SK-N-SH (cell line): ENCODE data around the gene FAM219B. TPM values are rescaled to one million over a fixed set of nuclear protein-coding genes. Genes with fewer than 3 reads are reported as not detected.

Source experiments
- CTCF ChIA-PET: fragments of 300-600, 350-600 bp; formaldehyde crosslinking; extraction: SDS; loops from one replicate; lab custom pipeline; 2021; lab: Yijun Ruan, JAX
- POLR2A ChIA-PET: fragments of 350-600 bp; sonication (Branson Sonifier 250); formaldehyde crosslinking; extraction: SDS; loops from one replicate; lab custom pipeline; 2020; ENCODE audit warnings: antibody characterized with exemption, inconsistent platforms; lab: Yijun Ruan, JAX
- DNase-seq: peaks from one replicate; pipeline ENCODE4 v3.0.0; 2012
- H2AFZ ChIP-seq: fragments of 200-600 bp; sonication (generic); 2 replicates; pipeline ENCODE4 v1.8.1; 2016; ENCODE audit warnings: antibody characterized with exemption, mild to moderate bottlenecking, low read depth
- H3F3A ChIP-seq: fragments of 200-600 bp; sonication (generic); replicated peaks from 2 replicates; pipeline ENCODE3; 2016; ENCODE audit warnings: antibody characterized with exemption, mild to moderate bottlenecking; ENCODE audit not compliant: insufficient read depth
- H3K27ac ChIP-seq, 2 experiments: fragments of 200-500 bp in 1 of 2; fragments of 200-600 bp in 1 of 2; sonication (Bioruptor generic) in 1 of 2; sonication (generic), shearing (Covaris generic) in 1 of 2; 2 replicates each; pipeline versions ENCODE4 v1.5.1 to v1.6.1; 2014 to 2016; ENCODE audit warnings: low read depth in 2 of 2, inconsistent platforms in 1 of 2, low read length in 1 of 2, mild to moderate bottlenecking in 1 of 2, mixed read lengths in 1 of 2
- H3K27me3 ChIP-seq: fragments of 200-600 bp; sonication (generic), shearing (Covaris generic); 2 replicates; pipeline ENCODE4 v1.6.1; 2016; ENCODE audit warnings: mixed run types; ENCODE audit not compliant: insufficient read depth
- H3K36me3 ChIP-seq, 2 experiments: fragments of 200-500 bp in 1 of 2; fragments of 200-600 bp in 1 of 2; sonication (Bioruptor generic) in 1 of 2; sonication (generic) in 1 of 2; replicated peaks in 1 of 2; 2 replicates each; pipeline versions ENCODE3 to v1.5.1; 2014 to 2016; ENCODE audit warnings: low read length in 1 of 2, mild to moderate bottlenecking in 1 of 2; ENCODE audit not compliant: insufficient read depth in 2 of 2, control insufficient read depth in 1 of 2
- H3K4me1 ChIP-seq, 2 experiments: fragments of 200-500 bp in 1 of 2; fragments of 200-600 bp in 1 of 2; sonication (Bioruptor generic) in 1 of 2; sonication (generic), shearing (Covaris generic) in 1 of 2; 2 replicates each; pipeline versions ENCODE4 v1.5.1 to v1.6.1; 2014 to 2016; ENCODE audit warnings: low read depth in 1 of 2, low read length in 1 of 2, mixed run types in 1 of 2; ENCODE audit not compliant: insufficient read depth in 2 of 2, control insufficient read depth in 1 of 2
- H3K4me2 ChIP-seq: fragments of 200-600 bp; sonication (generic), shearing (Covaris generic); 2 replicates; pipeline ENCODE4 v1.6.1; 2017; ENCODE audit warnings: mixed run types
- H3K4me3 ChIP-seq, 2 experiments: fragments of 200-500 bp in 1 of 2; fragments of 200-600 bp in 1 of 2; sonication (Bioruptor generic) in 1 of 2; sonication (generic), shearing (Covaris generic) in 1 of 2; 2 replicates each; pipeline versions ENCODE4 v1.5.1 to v1.8.1; 2014 to 2016; ENCODE audit warnings: low read depth in 2 of 2, inconsistent platforms in 1 of 2, low read length in 1 of 2, mild to moderate bottlenecking in 1 of 2, mixed read lengths in 1 of 2, moderate library complexity in 1 of 2
- H3K79me2 ChIP-seq: fragments of 200-600 bp; sonication (generic); 2 replicates; pipeline ENCODE4 v1.8.1; 2017; ENCODE audit warnings: mild to moderate bottlenecking; ENCODE audit not compliant: insufficient read depth
- H3K9ac ChIP-seq: fragments of 200-600 bp; sonication (generic); 2 replicates; pipeline ENCODE4 v1.6.1; 2017; ENCODE audit warnings: mixed run types
- H3K9me2 ChIP-seq: fragments of 200-600 bp; sonication (generic); 2 replicates; pipeline ENCODE4 v1.6.1; 2017; ENCODE audit warnings: mixed run types
- H3K9me3 ChIP-seq: fragments of 200-600 bp; sonication (generic); 2 replicates; pipeline ENCODE4 v1.6.1; 2017; ENCODE audit warnings: mixed run types, mild to moderate bottlenecking, moderate library complexity
- H4K20me1 ChIP-seq: fragments of 200-600 bp; sonication (generic); 2 replicates; pipeline ENCODE4 v1.6.1; 2017; ENCODE audit warnings: mild to moderate bottlenecking, mixed run types; ENCODE audit not compliant: insufficient read depth
- GATA2 ChIP-seq: sonication (generic); formaldehyde crosslinking; IDR thresholded peaks from 2 replicates; pipeline ENCODE4 v1.5.0; 2020; ENCODE audit warnings: mild to moderate bottlenecking, missing genetic modification reagents
- JUND ChIP-seq: IDR thresholded peaks from 2 replicates; pipeline ENCODE4 v1.4.0; 2012
- PBX3 ChIP-seq: IDR thresholded peaks from 2 replicates; pipeline ENCODE4; 2012
- REST ChIP-seq: IDR thresholded peaks from 2 replicates; pipeline ENCODE4 v1.6.1; 2012; ENCODE audit warnings: mild to moderate bottlenecking, low read depth, low read length, moderate library complexity
- SMC3 ChIP-seq: IDR thresholded peaks from 2 replicates; pipeline ENCODE4 v1.6.1; 2012; ENCODE audit warnings: low read depth, low read length, improper control_type of control experiment
- TCF12 ChIP-seq: IDR thresholded peaks from 2 replicates; pipeline ENCODE4 v1.4.0; 2012
- YY1 ChIP-seq: IDR thresholded peaks from 2 replicates; pipeline ENCODE4 v1.4.0; 2012; ENCODE audit warnings: low read depth, mild to moderate bottlenecking
- WGBS: methylation state at CpG from one replicate; pipeline ENCODE4 v1.1.6; 2017; ENCODE audit warnings: low lambda C conversion rate; 5-methylcytosine and 5-hydroxymethylcytosine counted together
- polyA plus RNA-seq, 3 experiments: library from polyadenylated mRNA; depleted of rRNA; stranded (reverse); fragments of >200 nt; gene quantifications; 2 replicates each; pipeline ENCODE4 v1.2.3, GENCODE V29; 2012
- TF ChIP-seq, protein P1 (sequence below): IDR thresholded peaks from 2 replicates; pipeline ENCODE4 v1.4.0; 2012; ENCODE audit warnings: low read depth, borderline replicate concordance
- TF ChIP-seq, protein P2 (sequence below): IDR thresholded peaks from 2 replicates; pipeline ENCODE4 v1.4.0; 2012; ENCODE audit warnings: low read depth, borderline replicate concordance
- TF ChIP-seq, protein P3 (sequence below): fragments of 150-350 bp; IDR thresholded peaks from 2 replicates; pipeline ENCODE4 v1.6.1; 2017; ENCODE audit warnings: antibody characterized with exemption, low read length, low read depth, borderline replicate concordance

Gene FAM219B
- polyA plus RNA-seq, 1 of the 3 experiments (the other 2 are of a cell fraction), result 53.0 TPM

- ChIA-PET POLR2A (interaction anchor here (0.8 to 1.3 kb wide), 2 partner anchors 9 to 10 kb away, joined by 3 read pairs; no protein-coding TSS in a partner anchor), CTCF (interaction anchor here (1.1 to 2.4 kb wide), 3 partner anchors 8 to 15 kb away, joined by 3 to 20 read pairs (median 4); partner anchors contain the start of gene FAM219B)
- Histone ChIP-seq H3K27me3 (no peaks in the 10 kb centered on the region), H3K9ac (no peak overlapping the region), H3K27ac (no peak overlapping the region), H3K9me2 (no peaks in the 10 kb centered on the region), H4K20me1 (no peaks in the 10 kb centered on the region), H3K36me3 (peaks cover 12 to 19% of the 10 kb centered on the region in 2 experiments), H3K4me1 (peaks cover 0 to 16% of the 10 kb centered on the region in 2 experiments; a peak in 1 of 4 replicates), H3K4me2 (no peak overlapping the region), H3K9me3 (no peaks in the 10 kb centered on the region), H3K4me3 (no peak overlapping the region), H2AFZ (no peak overlapping the region), H3F3A (no peaks in the 10 kb centered on the region), H3K79me2 (peaks cover 4% of the 10 kb centered on the region; the same call in 1 of the 2 replicates)
- no peak for DNase-seq
- WGBS, result 90% methylated on average over 1 of the region's 3 CpGs
- TF ChIP-seq, protein P1, sequence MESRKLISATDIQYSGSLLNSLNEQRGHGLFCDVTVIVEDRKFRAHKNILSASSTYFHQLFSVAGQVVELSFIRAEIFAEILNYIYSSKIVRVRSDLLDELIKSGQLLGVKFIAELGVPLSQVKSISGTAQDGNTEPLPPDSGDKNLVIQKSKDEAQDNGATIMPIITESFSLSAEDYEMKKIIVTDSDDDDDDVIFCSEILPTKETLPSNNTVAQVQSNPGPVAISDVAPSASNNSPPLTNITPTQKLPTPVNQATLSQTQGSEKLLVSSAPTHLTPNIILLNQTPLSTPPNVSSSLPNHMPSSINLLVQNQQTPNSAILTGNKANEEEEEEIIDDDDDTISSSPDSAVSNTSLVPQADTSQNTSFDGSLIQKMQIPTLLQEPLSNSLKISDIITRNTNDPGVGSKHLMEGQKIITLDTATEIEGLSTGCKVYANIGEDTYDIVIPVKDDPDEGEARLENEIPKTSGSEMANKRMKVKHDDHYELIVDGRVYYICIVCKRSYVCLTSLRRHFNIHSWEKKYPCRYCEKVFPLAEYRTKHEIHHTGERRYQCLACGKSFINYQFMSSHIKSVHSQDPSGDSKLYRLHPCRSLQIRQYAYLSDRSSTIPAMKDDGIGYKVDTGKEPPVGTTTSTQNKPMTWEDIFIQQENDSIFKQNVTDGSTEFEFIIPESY, result no peak
- TF ChIP-seq JUND, result no peak
- TF ChIP-seq GATA2 (CRISPR knock-in tag), result no peak
- no peak for TF ChIP-seq REST
- no peak for TF ChIP-seq TCF12
- TF ChIP-seq, protein P2, sequence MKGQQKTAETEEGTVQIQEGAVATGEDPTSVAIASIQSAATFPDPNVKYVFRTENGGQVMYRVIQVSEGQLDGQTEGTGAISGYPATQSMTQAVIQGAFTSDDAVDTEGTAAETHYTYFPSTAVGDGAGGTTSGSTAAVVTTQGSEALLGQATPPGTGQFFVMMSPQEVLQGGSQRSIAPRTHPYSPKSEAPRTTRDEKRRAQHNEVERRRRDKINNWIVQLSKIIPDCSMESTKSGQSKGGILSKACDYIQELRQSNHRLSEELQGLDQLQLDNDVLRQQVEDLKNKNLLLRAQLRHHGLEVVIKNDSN, result no peak
These were observed 15.2 kb downstream of the FAM219B start for GRCh38 chr15:74891469-74891868.

DNA sequence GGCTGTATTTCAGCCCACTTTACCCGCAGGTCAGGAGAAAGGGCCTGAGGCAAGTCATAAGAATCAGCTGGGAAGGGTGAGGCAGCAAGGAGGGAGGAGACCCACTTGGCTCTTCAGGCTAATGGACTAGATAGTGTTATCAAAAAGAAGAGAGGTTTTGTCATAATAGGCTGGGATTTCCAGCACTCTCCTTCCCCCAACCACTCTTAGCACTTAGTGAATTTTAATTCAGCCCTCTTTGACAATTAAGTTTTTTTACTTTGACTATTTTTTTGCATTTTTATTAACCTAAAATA is 16.0 kb downstream of the FAM219B start:
- WGBS, result 0% methylated on average over 1 of the region's 1 CpG
- Histone ChIP-seq H3K9me3 (no peaks in the 10 kb centered on the region), H3K4me2 (peak overlapping the region; percentile 96), H2AFZ (peak overlapping the region; percentile 83), H4K20me1 (no peaks in the 10 kb centered on the region), H3K9ac (peak overlapping the region; percentile 84), H3K4me3 (peak overlapping the region; percentile 89 to 92), H3K27me3 (no peaks in the 10 kb centered on the region), H3K4me1 (peaks cover 0 to 16% of the 10 kb centered on the region in 2 experiments; a peak in 1 of 4 replicates), H3K27ac (peak overlapping the region in 1 of 2 experiments; percentile 87; a peak in 3 of 4 replicates), H3K36me3 (peaks cover 12 to 16% of the 10 kb centered on the region in 2 experiments), H3K79me2 (peaks cover 4% of the 10 kb centered on the region; the same call in 1 of the 2 replicates), H3F3A (no peaks in the 10 kb centered on the region), H3K9me2 (no peaks in the 10 kb centered on the region)
- CTCF ChIA-PET, result interaction anchor here (1.0 to 2.9 kb wide), 4 partner anchors 9 to 61 kb away, joined by 5 to 21 read pairs (median 6); no protein-coding TSS in a partner anchor
- no peak for DNase-seq
- POLR2A ChIA-PET, result interaction anchor here (1.1 to 2.2 kb wide), 4 partner anchors 9 to 48 kb away, joined by 3 to 10 read pairs (median 6); partner anchors contain the start of genes COX5A and FAM219B
- TF ChIP-seq PBX3, result no peak
- no peak for TF ChIP-seq SMC3
- no peak for TF ChIP-seq TCF12
- no peak for TF ChIP-seq REST
- TF ChIP-seq YY1, result no peak
- TF ChIP-seq, protein P3, sequence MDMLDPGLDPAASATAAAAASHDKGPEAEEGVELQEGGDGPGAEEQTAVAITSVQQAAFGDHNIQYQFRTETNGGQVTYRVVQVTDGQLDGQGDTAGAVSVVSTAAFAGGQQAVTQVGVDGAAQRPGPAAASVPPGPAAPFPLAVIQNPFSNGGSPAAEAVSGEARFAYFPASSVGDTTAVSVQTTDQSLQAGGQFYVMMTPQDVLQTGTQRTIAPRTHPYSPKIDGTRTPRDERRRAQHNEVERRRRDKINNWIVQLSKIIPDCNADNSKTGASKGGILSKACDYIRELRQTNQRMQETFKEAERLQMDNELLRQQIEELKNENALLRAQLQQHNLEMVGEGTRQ, result no peak
- TF ChIP-seq, protein P2, result no peak
